Fibroblast of skin of right quadriceps (primary cell): ENCODE data around the gene URI1.
A peak's percentile ranks its signal among the peaks of the same experiment; 100 is the strongest.
"Not testable (repeated sequence)": the region's sequence is repeated elsewhere in the genome, so short reads cannot be mapped to it uniquely, and the experiment has no call there.

Source experiments
- DNase-seq: peaks from one replicate; pipeline ENCODE4 v3.0.0-alpha.2; 2013

Gene URI1

GRCh38 chr19:30028118-30028991 lies 86.3 kb downstream of the URI1 start:
- DNase-seq, result no peak

GRCh38 chr19:30028992-30029343 lies 86.9 kb downstream of the URI1 start:
- DNase-seq, result no peak

- DNase-seq, result peak; percentile 38
These were observed 87.9 kb downstream of the URI1 start for GRCh38 chr19:30029721-30030510.

GRCh38 chr19:30034321-30034720 lies 92.3 kb downstream of the URI1 start:
- DNase-seq, result no peak

GRCh38 chr19:30036154-30037129 lies 94.4 kb downstream of the URI1 start:
- peak; percentile 47 for DNase-seq

- no peak for DNase-seq
These were observed 95.8 kb downstream of the URI1 start for GRCh38 chr19:30037835-30038234.

- not testable (repeated sequence) for DNase-seq
These were observed 99.9 kb downstream of the URI1 start for GRCh38 chr19:30041931-30042330.

GRCh38 chr19:30043008-30043407 lies 101.0 kb downstream of the URI1 start:
- not testable (repeated sequence) for DNase-seq

- no peak for DNase-seq
These were observed 102.5 kb downstream of the URI1 start for GRCh38 chr19:30044273-30045248.

- DNase-seq, result peak; percentile 20
These were observed 104.5 kb downstream of the URI1 start for GRCh38 chr19:30046522-30046921.

- DNase-seq, result no peak
These were observed 105.4 kb downstream of the URI1 start for GRCh38 chr19:30047432-30047831.

- no peak for DNase-seq
These were observed 107.2 kb downstream of the URI1 start for GRCh38 chr19:30049226-30049625.

GRCh38 chr19:30049846-30050667 lies 108.0 kb downstream of the URI1 start:
- no peak for DNase-seq

GRCh38 chr19:30052122-30053075 lies 110.4 kb downstream of the URI1 start:
- DNase-seq, result no peak

- no peak for DNase-seq
These were observed 111.5 kb downstream of the URI1 start for GRCh38 chr19:30053558-30053957.

- DNase-seq, result no peak
These were observed 112.2 kb downstream of the URI1 start for GRCh38 chr19:30054210-30054609.

GRCh38 chr19:30056580-30056979 lies 114.5 kb downstream of the URI1 start:
- DNase-seq, result no peak

- DNase-seq, result no peak
These were observed 117.9 kb downstream of the URI1 start for GRCh38 chr19:30059741-30060457.
